IMR-90 (cell line): ENCODE results near the gene TBCA. TPM values are rescaled to one million over a fixed set of nuclear protein-coding genes. Genes with fewer than 3 reads are reported as not detected.

Source experiments
- ATAC-seq: fragments of 200-7000 bp; cut with Tn5 transposase; 2 replicates; pipeline ENCODE4 v1.9.1; 2020; ENCODE audit warnings: low read depth, mild to moderate bottlenecking, moderate library complexity
- BruUV-seq: library from RNA; stranded (reverse); fragments of 400-500 nt; replicated peaks from 2 replicates; lab custom pipeline; 2021; lab: Mats Ljungman, UMichigan
- CTCF ChIA-PET: fragments of 300-600 bp; formaldehyde crosslinking; extraction: SDS; loops from one replicate; lab custom pipeline; 2021; ENCODE audit warnings: antibody characterized with exemption; lab: Yijun Ruan, JAX
- POLR2A ChIA-PET: fragments of 300-600 bp; sonication (Branson Sonifier 250); formaldehyde crosslinking; loops from one replicate; lab custom pipeline; 2022; ENCODE audit warnings: antibody characterized with exemption; ENCODE audit not compliant: unreplicated experiment; lab: Charles Lee
- DNase-seq: peaks from one replicate; pipeline ENCODE4 v3.0.0; 2013
- H2AFZ ChIP-seq: replicated peaks from 2 replicates; pipeline ENCODE3; 2013; ENCODE audit warnings: low read length, mild to moderate bottlenecking; ENCODE audit not compliant: poor library complexity
- H2AK5ac ChIP-seq: 2 replicates; pipeline ENCODE4 v1.6.1; 2013; ENCODE audit warnings: low read depth, low read length, inconsistent platforms
- H2AK9ac ChIP-seq: replicated peaks from 2 replicates; pipeline ENCODE3; 2013; ENCODE audit warnings: mild to moderate bottlenecking, low read depth, low read length, moderate library complexity; ENCODE audit not compliant: poor library complexity
- H2BK120ac ChIP-seq: 2 replicates; pipeline ENCODE4 v1.6.1; 2013; ENCODE audit warnings: low read depth, low read length, inconsistent platforms
- H2BK15ac ChIP-seq: 3 replicates; pipeline ENCODE4 v1.6.1; 2013; ENCODE audit warnings: low read depth, low read length, inconsistent platforms
- H2BK20ac ChIP-seq: 2 replicates; pipeline ENCODE4 v1.6.1; 2013; ENCODE audit warnings: low read depth, mild to moderate bottlenecking, inconsistent platforms, low read length, moderate library complexity
- H2BK5ac ChIP-seq: 2 replicates; pipeline ENCODE4 v1.6.1; 2013; ENCODE audit warnings: mild to moderate bottlenecking, low read depth, low read length, inconsistent platforms; ENCODE audit not compliant: poor library complexity, severe bottlenecking
- H3K14ac ChIP-seq: replicated peaks from 2 replicates; pipeline ENCODE4 v1.6.1; 2013; ENCODE audit warnings: low read depth, low read length, inconsistent platforms
- H3K18ac ChIP-seq: 2 replicates; pipeline ENCODE4 v1.6.1; 2013; ENCODE audit warnings: low read depth, low read length, control low read depth
- H3K23ac ChIP-seq: 2 replicates; pipeline ENCODE4 v1.6.1; 2013; ENCODE audit warnings: low read depth, low read length, inconsistent platforms
- H3K27ac ChIP-seq: 2 replicates; pipeline ENCODE4 v1.5.1; 2013; ENCODE audit warnings: mild to moderate bottlenecking, control low read depth, low read length; ENCODE audit not compliant: insufficient read depth
- H3K27me3 ChIP-seq: 2 replicates; pipeline ENCODE4 v1.6.1; 2013; ENCODE audit warnings: low read length; ENCODE audit not compliant: control insufficient read depth, insufficient read depth
- H3K36me3 ChIP-seq: 2 replicates; pipeline ENCODE4 v1.6.1; 2013; ENCODE audit warnings: low read length, mixed read lengths; ENCODE audit not compliant: control insufficient read depth, insufficient read depth
- H3K4ac ChIP-seq: 2 replicates; pipeline ENCODE4 v1.6.1; 2013; ENCODE audit warnings: low read depth, low read length, inconsistent platforms
- H3K4me1 ChIP-seq: 2 replicates; pipeline ENCODE4 v1.6.1; 2013; ENCODE audit warnings: low read length, mixed read lengths; ENCODE audit not compliant: control insufficient read depth, insufficient read depth
- H3K4me2 ChIP-seq: 2 replicates; pipeline ENCODE4 v1.6.1; 2013; ENCODE audit warnings: low read depth, mild to moderate bottlenecking, control low read depth, low read length, moderate library complexity
- H3K4me3 ChIP-seq: 2 replicates; pipeline ENCODE4 v1.5.1; 2013; ENCODE audit warnings: low read depth, mild to moderate bottlenecking, control low read depth, low read length, moderate library complexity; ENCODE audit not compliant: insufficient read depth
- H3K56ac ChIP-seq: 2 replicates; pipeline ENCODE4 v1.6.1; 2013; ENCODE audit warnings: low read length, inconsistent platforms; ENCODE audit not compliant: insufficient read depth; ENCODE audit errors: extremely low read depth
- H3K79me1 ChIP-seq, 2 experiments: 2 replicates each; pipeline ENCODE4 v1.6.1; 2013; ENCODE audit warnings: low read length in 2 of 2, inconsistent platforms in 1 of 2, low read depth in 1 of 2
- H3K9ac ChIP-seq: 2 replicates; pipeline ENCODE4 v1.6.1; 2013; ENCODE audit warnings: low read depth, low read length, control low read depth
- H3K9me1 ChIP-seq: 2 replicates; pipeline ENCODE4 v1.6.1; 2013; ENCODE audit warnings: low read length, inconsistent platforms; ENCODE audit not compliant: insufficient read depth
- H3K9me3 ChIP-seq: 2 replicates; pipeline ENCODE4 v1.6.1; 2013; ENCODE audit warnings: low read length; ENCODE audit not compliant: control insufficient read depth, insufficient read depth
- H4K20me1 ChIP-seq: 2 replicates; pipeline ENCODE4 v1.6.1; 2013; ENCODE audit warnings: low read length, inconsistent platforms; ENCODE audit not compliant: insufficient read depth
- H4K5ac ChIP-seq: 2 replicates; pipeline ENCODE4 v1.6.1; 2013; ENCODE audit warnings: mild to moderate bottlenecking, low read depth, low read length, control low read depth
- H4K8ac ChIP-seq, 2 experiments: 2 replicates each; pipeline ENCODE4 v1.6.1; 2013; ENCODE audit warnings: low read depth in 2 of 2, low read length in 2 of 2, control low read depth in 1 of 2, inconsistent platforms in 1 of 2
- H4K91ac ChIP-seq: 2 replicates; pipeline ENCODE4 v1.6.1; 2013; ENCODE audit warnings: low read depth, low read length, inconsistent platforms; ENCODE audit not compliant: insufficient read depth
- FOS ChIP-seq: fragments of 150-350 bp; IDR thresholded peaks from 2 replicates; pipeline ENCODE4 v1.6.1; 2016; ENCODE audit warnings: low read depth, low read length
- RCOR1 ChIP-seq: IDR thresholded peaks from 2 replicates; pipeline ENCODE4 v1.6.1; 2012; ENCODE audit warnings: mild to moderate bottlenecking, low read length, improper control_type of control experiment; ENCODE audit not compliant: insufficient replicate concordance
- RFX5 ChIP-seq: IDR thresholded peaks from 2 replicates; pipeline ENCODE4 v1.8.0; 2012; ENCODE audit warnings: low read depth, mild to moderate bottlenecking, low read length, moderate library complexity
- WGBS, 2 experiments: methylation state at CpG; one replicate each; pipeline versions ENCODE4 v1.1.5 to v1.1.7; 2013; ENCODE audit warnings: missing lambda C conversion rate in 2 of 2; ENCODE audit not compliant: insufficient read length in 1 of 2; ENCODE audit errors: extremely low coverage in 2 of 2; 5-methylcytosine and 5-hydroxymethylcytosine counted together
- dilution Hi-C: fragments of 300-500 bp; cut with HindIII; formaldehyde crosslinking; loops from one replicate; pipeline ENCODE4 v1.14.3; 2018; ENCODE audit warnings: low sequenced_read_pairs; ENCODE audit not compliant: unreplicated experiment
- in situ Hi-C: fragments of 300-500 bp; cut with MboI; formaldehyde crosslinking; loops from 3 replicates; pipeline ENCODE4 v1.14.3; 2019; ENCODE audit warnings: low sequenced_read_pairs, inconsistent platforms, mixed read lengths
- intact Hi-C: fragments of 100-400 bp; cut with micrococcal nuclease; formaldehyde crosslinking; loops from 2 replicates; pipeline ENCODE4 v1.10.0; 2022
- polyA plus RNA-seq, 3 experiments: library from polyadenylated mRNA; depleted of rRNA; stranded (reverse); fragments of >200 nt; gene quantifications; 2 replicates each; pipeline ENCODE4 v1.2.3, GENCODE V29; 2012; ENCODE audit warnings: low replicate concordance in 1 of 3
- total RNA-seq: library from RNA; depleted of rRNA; stranded (reverse); fragments of >200 nt; gene quantifications from 2 replicates; pipeline ENCODE4 v1.2.3, GENCODE V29; 2012

Gene TBCA
- total and polyA plus RNA-seq, 2 of the 4 experiments (the other 2 are of a cell fraction): 6.1 to 137 TPM

DNA sequence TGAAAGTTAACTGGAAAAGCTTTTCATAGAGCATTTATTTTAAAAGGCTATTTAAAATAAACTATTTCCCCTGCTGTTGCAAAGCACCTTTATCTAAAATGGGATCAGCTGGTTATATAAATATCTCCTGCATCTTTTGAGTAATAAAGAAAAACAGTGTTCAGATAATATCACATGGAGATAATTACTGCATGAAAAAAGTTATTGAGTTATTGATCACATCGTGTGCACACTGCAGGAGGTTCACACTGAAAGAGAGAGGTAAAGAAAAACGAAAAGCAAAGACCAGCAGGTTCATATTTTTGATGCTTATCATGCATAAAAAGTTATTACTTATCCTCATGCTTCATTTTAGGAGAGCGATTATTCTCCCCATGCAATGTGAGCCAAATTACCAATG, 82.2 kb downstream of the TBCA start:
- Histone ChIP-seq H4K20me1 (peaks cover 7% of the 10 kb centered on the region; the same call in 1 of the 2 replicates), H3K27me3 (no peaks in the 10 kb centered on the region), H4K5ac (no peak overlapping the region), H3K4me1 (no peaks in the 10 kb centered on the region), H3K9me3 (no peaks in the 10 kb centered on the region), H2BK120ac (no peak overlapping the region), H3K18ac (no peak overlapping the region), H4K8ac (no peak overlapping the region), H4K91ac (no peak overlapping the region), H2AK5ac (no peak overlapping the region), H2BK20ac (no peak overlapping the region), H3K9ac (no peak overlapping the region), H3K23ac (no peak overlapping the region), H3K4ac (no peak overlapping the region), H3K27ac (no peak overlapping the region), H2BK15ac (no peak overlapping the region), H3K14ac (no peak overlapping the region), H3K56ac (no peak overlapping the region), H3K4me3 (no peak overlapping the region), H3K36me3 (peaks cover 3% of the 10 kb centered on the region; the same call in 1 of the 2 replicates), H2AK9ac (no peak overlapping the region), H2BK5ac (no peak overlapping the region), H3K4me2 (no peak overlapping the region), H3K9me1 (no peaks in the 10 kb centered on the region), H3K79me1 (peaks cover 21 to 25% of the 10 kb centered on the region in 2 experiments), H2AFZ (no peak overlapping the region)
- no peak for DNase-seq
- ATAC-seq: no peak
- BruUV-seq: no TSS peak
- intact Hi-C loops: no loop called here
- ChIA-PET POLR2A (no interaction called here), CTCF (no interaction called here)
- in situ Hi-C loops: no loop called here
- TF ChIP-seq FOS (no peak), RFX5 (no peak), RCOR1 (no peak)
- dilution Hi-C loops: no loop called here
- WGBS, 2 experiments: no CpG with 5 or more reads among the region's 3 CpGs
